Sigmoid colon (tissue), 7 donors: ENCODE data around the gene POLE. TPM values are rescaled to one million over a fixed set of nuclear protein-coding genes. Genes with fewer than 3 reads are reported as not detected.

Source experiments
- DNase-seq: peaks from one replicate; pipeline ENCODE4 v3.0.0-alpha.2; 2019
- H3K27ac ChIP-seq, 4 donors: fragments of 200-600 bp; sonication (generic); one replicate each; pipeline ENCODE4 v1.5.1; 2016 to 2019; ENCODE audit warnings: mild to moderate bottlenecking in 1 of 4
- H3K27me3 ChIP-seq, 3 donors: fragments of 200-600 bp; sonication (generic); one replicate each; pipeline ENCODE4 v1.5.1; 2019; ENCODE audit warnings: mild to moderate bottlenecking in 1 of 3
- H3K36me3 ChIP-seq, 4 donors: fragments of 200-600 bp; sonication (generic); one replicate each; pipeline ENCODE4 v1.5.1; 2016 to 2019
- H3K4me1 ChIP-seq, 4 donors: fragments of 200-600 bp; sonication (generic); one replicate each; pipeline ENCODE4 v1.5.1; 2017 to 2019
- H3K4me3 ChIP-seq, 4 donors: fragments of 200-600 bp; sonication (generic); one replicate each; pipeline ENCODE4 v1.5.1; 2017 to 2019; ENCODE audit warnings: mild to moderate bottlenecking in 2 of 4, moderate library complexity in 1 of 4
- H3K9me3 ChIP-seq, 4 donors: fragments of 200-600 bp in 3 of 4; sonication (generic) in 3 of 4; one replicate each; pipeline versions ENCODE4 v1.5.1 to v1.6.1; 2013 to 2019
- CTCF ChIP-seq, 4 experiments: fragments of 450-650 bp in 3 of 4; fragments of 200-600 bp in 1 of 4; IDR thresholded peaks; one replicate each; pipeline ENCODE4 v1.5.1; 2016 to 2019; ENCODE audit warnings: antibody characterized with exemption in 4 of 4, mild to moderate bottlenecking in 3 of 4, moderate library complexity in 2 of 4
- EP300 ChIP-seq, 4 donors: sonication (generic); formaldehyde crosslinking; IDR thresholded peaks; one replicate each; pipeline ENCODE4 v1.6.1; 2017; ENCODE audit warnings: antibody characterized with exemption in 4 of 4
- POLR2A ChIP-seq, 2 donors: fragments of 450-650 bp; IDR thresholded peaks; one replicate each; pipeline ENCODE4 v1.6.1; 2016; ENCODE audit warnings: antibody characterized with exemption in 2 of 2, mild to moderate bottlenecking in 2 of 2, moderate library complexity in 2 of 2
- POLR2AphosphoS5 ChIP-seq, 4 donors: sonication (generic); formaldehyde crosslinking; IDR thresholded peaks; one replicate each; pipeline ENCODE4 v1.6.1; 2017; ENCODE audit warnings: antibody characterized with exemption in 4 of 4
- WGBS, 2 donors: extraction: QIAGEN DNeasy Blood & Tissue Kit; methylation state at CpG; one replicate each; pipeline ENCODE4 v1.1.7; 2013; 5-methylcytosine and 5-hydroxymethylcytosine counted together
- intact Hi-C: fragments of 100-400 bp; cut with DNase I; formaldehyde crosslinking; loops from one replicate; pipeline ENCODE4 v1.15.1; 2023
- polyA plus RNA-seq, 3 donors: library from polyadenylated mRNA; stranded (reverse); fragments of 200-250 nt; gene quantifications; one replicate each; pipeline ENCODE4 v1.2.3, GENCODE V29; 2013
- small RNA-seq, 3 donors: library from RNA; depleted of rRNA; stranded (forward); fragments of <200 nt; gene quantifications; one replicate each; pipeline ENCODE3, GENCODE V24; 2016
- total RNA-seq, 4 donors: library from RNA; depleted of rRNA; stranded (reverse); fragments of >200 nt; gene quantifications; one replicate each; pipeline ENCODE4 v1.1.0, GENCODE V29; 2016
- donor health status: healthy with polysubstance abuse.
- donor health status: Bipolar disorder and iron deficiency.
- donor health status: healthy.

POLE gene
- total and polyA plus RNA-seq, 7 donors: 11.1 to 37.4 (median 32.9) TPM

DNA sequence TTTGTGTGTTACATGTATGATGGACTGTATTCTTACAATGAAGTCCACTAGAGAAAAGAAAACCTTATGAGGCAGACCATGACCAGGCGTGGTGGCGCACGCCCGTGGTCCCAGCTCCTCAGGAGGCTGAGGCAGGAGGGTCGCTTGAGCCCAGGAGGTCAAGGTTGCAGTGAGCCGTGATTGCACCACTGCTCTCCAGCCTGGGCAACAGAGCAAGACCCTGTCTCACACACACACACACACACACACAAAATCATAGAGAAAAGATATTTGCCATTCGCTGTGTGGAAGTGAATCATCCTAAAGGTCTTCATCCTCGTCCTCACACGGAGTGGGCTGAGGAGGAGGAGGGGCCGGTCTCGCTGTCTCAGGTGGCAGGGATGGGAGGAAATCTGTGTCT lies 109.0 kb downstream of the POLE start:
- intact Hi-C loops: no loop called here

GRCh38 chr12:132577191-132577920 lies 109.8 kb downstream of the POLE start:
- no peak overlapping the region for H3K27ac ChIP-seq
- no peak overlapping the region for H3K4me3 ChIP-seq
- H3K36me3 ChIP-seq: peaks cover 0 to 90% (median 28%) of the 10 kb centered on the region in 4 donors
- no peak for TF ChIP-seq CTCF (IDR thresholded peaks at IDR 0.05)
- no peak for TF ChIP-seq POLR2A (IDR thresholded peaks at IDR 0.05)
- TF ChIP-seq POLR2AphosphoS5 (IDR thresholded peaks at IDR 0.05): no peak
- TF ChIP-seq EP300 (IDR thresholded peaks at IDR 0.05): no peak
- intact Hi-C loops: no loop called here
- no peaks in the 10 kb centered on the region for H3K9me3 ChIP-seq
- H3K4me1 ChIP-seq: no peaks in the 10 kb centered on the region
- no peak for DNase-seq
- 89% methylated on average over 22 of the region's 22 CpGs for WGBS, 2 donors
- no peaks in the 10 kb centered on the region for H3K27me3 ChIP-seq

More for the DNA sequence above, 109.0 kb downstream of the POLE start:
- H3K27ac ChIP-seq: no peak overlapping the region
- peaks cover 0 to 88% (median 28%) of the 10 kb centered on the region in 4 donors for H3K36me3 ChIP-seq
- no peaks in the 10 kb centered on the region for H3K27me3 ChIP-seq
- no peak for DNase-seq
- no peaks in the 10 kb centered on the region for H3K9me3 ChIP-seq
- WGBS, 2 donors: 88 to 92% methylated on average over 11 of the region's 11 CpGs
- TF ChIP-seq EP300 (IDR thresholded peaks at IDR 0.05): no peak
- TF ChIP-seq POLR2AphosphoS5 (IDR thresholded peaks at IDR 0.05): no peak
- no peak for TF ChIP-seq POLR2A (IDR thresholded peaks at IDR 0.05)
- H3K4me1 ChIP-seq: no peaks in the 10 kb centered on the region
- no peak overlapping the region for H3K4me3 ChIP-seq

DNA sequence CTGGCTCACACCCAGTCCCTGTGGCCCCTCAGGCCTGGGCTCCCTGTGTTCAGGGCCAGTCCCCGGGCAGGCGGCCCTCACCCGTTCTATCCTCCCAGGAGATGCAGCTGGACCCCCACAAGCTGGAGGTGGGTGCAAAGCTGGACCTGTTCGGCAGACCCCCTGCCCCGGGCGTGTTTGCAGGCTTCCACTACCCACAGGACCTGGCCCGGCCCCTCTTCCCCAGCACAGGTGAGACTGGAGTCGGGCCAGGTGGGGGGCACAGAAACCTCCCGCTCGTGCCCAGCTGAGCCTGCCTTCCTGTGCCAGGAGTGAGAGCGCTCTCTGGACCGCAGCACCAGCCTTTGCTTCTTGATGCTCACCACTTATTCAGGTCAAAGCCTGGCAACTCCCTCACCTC lies 110.4 kb downstream of the POLE start:
- 96% methylated on average over 12 of the region's 12 CpGs for WGBS, 2 donors
- H3K27ac ChIP-seq: no peak overlapping the region
- H3K9me3 ChIP-seq: no peaks in the 10 kb centered on the region
- H3K4me1 ChIP-seq: no peaks in the 10 kb centered on the region
- no peak overlapping the region for H3K4me3 ChIP-seq
- H3K36me3 ChIP-seq: peaks cover 0 to 90% (median 28%) of the 10 kb centered on the region in 4 donors
- intact Hi-C loops: no loop called here
- no peak for TF ChIP-seq POLR2A (IDR thresholded peaks at IDR 0.05)
- TF ChIP-seq POLR2AphosphoS5 (IDR thresholded peaks at IDR 0.05): no peak
- TF ChIP-seq EP300 (IDR thresholded peaks at IDR 0.05): no peak
- TF ChIP-seq CTCF (IDR thresholded peaks at IDR 0.05): no peak
- H3K27me3 ChIP-seq: no peaks in the 10 kb centered on the region
- no peak for DNase-seq

DNA sequence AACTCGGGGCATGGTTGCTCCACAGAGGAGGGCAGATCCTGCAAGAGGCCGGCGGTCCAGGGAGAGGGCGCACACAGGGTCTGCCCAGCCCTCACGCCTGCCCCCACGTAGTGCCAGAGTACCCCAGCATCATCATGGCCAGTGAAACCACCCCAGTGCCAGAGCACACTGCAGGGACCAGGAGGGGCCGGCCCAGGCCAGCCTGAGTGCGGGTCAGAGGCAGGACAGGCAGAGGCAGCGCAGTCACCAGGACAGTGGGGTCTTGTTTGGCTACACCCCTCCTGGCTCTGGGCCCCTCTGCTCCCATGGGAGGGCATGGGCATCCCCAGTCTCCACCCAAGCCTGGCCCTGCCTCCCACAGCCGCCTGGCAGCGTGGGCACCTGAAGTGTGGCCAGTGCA lies 111.5 kb downstream of the POLE start:
- Histone ChIP-seq H3K4me3 (no peak overlapping the region), H3K4me1 (no peaks in the 10 kb centered on the region), H3K36me3 (peaks cover 6 to 90% (median 31%) of the 10 kb centered on the region in 4 donors), H3K9me3 (no peaks in the 10 kb centered on the region), H3K27ac (no peak overlapping the region), H3K27me3 (no peaks in the 10 kb centered on the region)
- no peak for TF ChIP-seq POLR2AphosphoS5 (IDR thresholded peaks at IDR 0.05)
- WGBS, 2 donors: 96% methylated on average over 11 of the region's 11 CpGs
- intact Hi-C loops: no loop called here
- no peak for DNase-seq

GRCh38 chr12:132574271-132574996 lies 112.7 kb downstream of the POLE start:
- no peak for TF ChIP-seq CTCF (IDR thresholded peaks at IDR 0.05)
- TF ChIP-seq EP300 (IDR thresholded peaks at IDR 0.05): no peak
- no peak for TF ChIP-seq POLR2A (IDR thresholded peaks at IDR 0.05)
- TF ChIP-seq POLR2AphosphoS5 (IDR thresholded peaks at IDR 0.05): no peak
- Histone ChIP-seq H3K36me3 (peaks cover 12 to 88% (median 35%) of the 10 kb centered on the region in 4 donors), H3K27me3 (no peaks in the 10 kb centered on the region), H3K4me3 (no peak overlapping the region), H3K27ac (no peak overlapping the region), H3K4me1 (no peaks in the 10 kb centered on the region), H3K9me3 (no peaks in the 10 kb centered on the region)
- intact Hi-C loops: no loop called here
- WGBS, 2 donors: 96 to 97% methylated on average over 39 of the region's 39 CpGs
- DNase-seq: no peak

Small RNAs within 50 kb of the gene (small RNA-seq; reads per million reads assigned to genes)
- gene MIR6763 (0 reads per million in 3 donors), gene RNA5SP379 (0 to 0.07 (median 0) reads per million in 3 donors)

Other genes with a start within 250 kb of the POLE start
- gene FBRSL1, start 197.2 kb downstream of the POLE start, total RNA-seq: 10 to 100 TPM in 2 of 4 donors, 1 to 10 TPM in 2; 3.9 to 14.7 (median 7.7) TPM
- gene FBRSL1, start 197.2 kb downstream of the POLE start, polyA plus RNA-seq: 10 to 100 TPM in 2 of 3 donors, 1 to 10 TPM in 1; 8.4 to 37.0 (median 10.6) TPM
- gene LRCOL1, start 76.8 kb downstream of the POLE start, total RNA-seq: 1 to 10 TPM in 1 of 4 donors, under 1 TPM in 1, not detected in 2; 0.49 to 1.4 TPM
- under 1 TPM in 1 of 3 donors, not detected in 2; 0.55 TPM for gene LRCOL1, start 76.8 kb downstream of the POLE start, polyA plus RNA-seq
- gene P2RX2, start 68.6 kb downstream of the POLE start, total RNA-seq: 1 to 10 TPM in 1 of 4 donors, under 1 TPM in 2, not detected in 1; 0.16 to 1.4 (median 0.36) TPM
- gene P2RX2, start 68.6 kb downstream of the POLE start, polyA plus RNA-seq: under 1 TPM in 2 of 3 donors, not detected in 1; 0.36 to 0.60 TPM
- gene PXMP2, start 245 bp upstream of the POLE start, total RNA-seq: 10 to 100 TPM; 19.4 to 46.4 (median 42.8) TPM
- 100 to 1,000 TPM in 1 of 3 donors, 10 to 100 TPM in 2; 41.6 to 127 (median 85.9) TPM for gene PXMP2, start 245 bp upstream of the POLE start, polyA plus RNA-seq
- gene PGAM5, start 23.5 kb upstream of the POLE start, total RNA-seq: 10 to 100 TPM; 19.7 to 24.6 (median 23.7) TPM
- gene PGAM5, start 23.5 kb upstream of the POLE start, polyA plus RNA-seq: 10 to 100 TPM in 2 of 3 donors, 1 to 10 TPM in 1; 9.6 to 37.1 (median 19.9) TPM
- gene ANKLE2, start 74.5 kb upstream of the POLE start, total RNA-seq: 10 to 100 TPM; 32.9 to 58.4 (median 38.3) TPM
- 10 to 100 TPM in 1 of 3 donors, 1 to 10 TPM in 2; 7.2 to 35.9 (median 8.4) TPM for gene ANKLE2, start 74.5 kb upstream of the POLE start, polyA plus RNA-seq
- 10 to 100 TPM; 45.7 to 78.4 (median 56.2) TPM for gene GOLGA3, start 141.5 kb upstream of the POLE start, total RNA-seq
- gene GOLGA3, start 141.5 kb upstream of the POLE start, polyA plus RNA-seq: 10 to 100 TPM in 2 of 3 donors, 1 to 10 TPM in 1; 9.6 to 38.0 (median 17.6) TPM
- 10 to 100 TPM; 21.4 to 52.3 (median 30.2) TPM for gene CHFR, start 200.3 kb upstream of the POLE start, total RNA-seq
- gene CHFR, start 200.3 kb upstream of the POLE start, polyA plus RNA-seq: 10 to 100 TPM; 18.0 to 38.9 (median 20.3) TPM